ENCODE measurements around the gene SLC13A3. TPM values are rescaled to one million over a fixed set of nuclear protein-coding genes. Genes with fewer than 3 reads are reported as not detected.

Gene SLC13A3
- total and polyA plus RNA-seq, 2 donors from 2014 or later, result 31.5 to 241 TPM

DNA sequence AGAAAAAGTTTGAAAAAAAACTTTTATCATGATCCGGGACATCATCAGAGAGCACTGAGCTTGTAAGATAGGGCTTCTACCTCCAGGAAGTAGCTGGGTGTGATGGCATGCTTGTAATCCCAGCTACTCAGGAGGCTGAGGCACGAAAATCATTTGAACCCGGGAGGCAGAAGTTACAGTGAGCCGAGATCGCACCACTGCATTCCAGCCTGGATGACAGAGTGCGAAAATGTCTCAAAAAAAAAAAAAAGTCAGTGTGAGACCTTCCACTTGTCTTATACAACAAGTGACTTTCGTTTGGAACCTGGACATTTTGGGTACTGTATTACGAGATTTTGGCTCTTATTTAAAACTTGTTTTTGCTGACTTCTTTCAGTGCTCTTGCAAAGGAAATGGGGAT is 5.9 kb upstream of the SLC13A3 start:
- H3K9ac ChIP-seq (ENCODE audit: low read length in 3 of 3), result no peak overlapping the region
- TF ChIP-seq, protein P1, sequence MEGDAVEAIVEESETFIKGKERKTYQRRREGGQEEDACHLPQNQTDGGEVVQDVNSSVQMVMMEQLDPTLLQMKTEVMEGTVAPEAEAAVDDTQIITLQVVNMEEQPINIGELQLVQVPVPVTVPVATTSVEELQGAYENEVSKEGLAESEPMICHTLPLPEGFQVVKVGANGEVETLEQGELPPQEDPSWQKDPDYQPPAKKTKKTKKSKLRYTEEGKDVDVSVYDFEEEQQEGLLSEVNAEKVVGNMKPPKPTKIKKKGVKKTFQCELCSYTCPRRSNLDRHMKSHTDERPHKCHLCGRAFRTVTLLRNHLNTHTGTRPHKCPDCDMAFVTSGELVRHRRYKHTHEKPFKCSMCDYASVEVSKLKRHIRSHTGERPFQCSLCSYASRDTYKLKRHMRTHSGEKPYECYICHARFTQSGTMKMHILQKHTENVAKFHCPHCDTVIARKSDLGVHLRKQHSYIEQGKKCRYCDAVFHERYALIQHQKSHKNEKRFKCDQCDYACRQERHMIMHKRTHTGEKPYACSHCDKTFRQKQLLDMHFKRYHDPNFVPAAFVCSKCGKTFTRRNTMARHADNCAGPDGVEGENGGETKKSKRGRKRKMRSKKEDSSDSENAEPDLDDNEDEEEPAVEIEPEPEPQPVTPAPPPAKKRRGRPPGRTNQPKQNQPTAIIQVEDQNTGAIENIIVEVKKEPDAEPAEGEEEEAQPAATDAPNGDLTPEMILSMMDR (IDR thresholded peaks at IDR 0.05; ENCODE audit: borderline replicate concordance, extremely low read depth, insufficient read depth), result no peak
- no peaks in the 10 kb centered on the region for H3K4me1 ChIP-seq (ENCODE audit: control insufficient read depth in 2 of 3, insufficient read depth in 2 of 3, low read depth in 1 of 3, low read length in 3 of 3)
- H3K27me3 ChIP-seq (ENCODE audit: control insufficient read depth, insufficient read depth, low read length), result no peaks in the 10 kb centered on the region
- no peak overlapping the region for H3K4me3 ChIP-seq (ENCODE audit: low read length in 3 of 3)
- DNase-seq (no peak), FAIRE-seq (no peak)
- no peaks in the 10 kb centered on the region for H3K9me3 ChIP-seq (ENCODE audit: control insufficient read depth in 2 of 3, insufficient read depth in 1 of 3, low read length in 3 of 3)
- intact Hi-C loops (cut with DNase I), result no loop called here
- no peaks in the 10 kb centered on the region for H3K36me3 ChIP-seq (ENCODE audit: control insufficient read depth in 2 of 3, insufficient read depth in 3 of 3, low read length in 3 of 3)
- no peak overlapping the region for H3K27ac ChIP-seq (ENCODE audit: low read depth in 2 of 2, low read length in 2 of 2)

- FAIRE-seq (no peak), DNase-seq (no peak)
- H3K9ac ChIP-seq (ENCODE audit: low read length in 3 of 3), result no peak overlapping the region
- H3K27me3 ChIP-seq (ENCODE audit: control insufficient read depth, insufficient read depth, low read length), result no peaks in the 10 kb centered on the region
- intact Hi-C loops (cut with DNase I), result no loop called here
- TF ChIP-seq, protein P1 (IDR thresholded peaks at IDR 0.05; ENCODE audit: borderline replicate concordance, extremely low read depth, insufficient read depth), result no peak
- peaks cover 0 to 3% (median 0%) of the 10 kb centered on the region in 3 donors for H3K36me3 ChIP-seq (ENCODE audit: control insufficient read depth in 2 of 3, insufficient read depth in 3 of 3, low read length in 3 of 3)
- H3K27ac ChIP-seq (ENCODE audit: low read depth in 2 of 2, low read length in 2 of 2), result no peak overlapping the region
- no peaks in the 10 kb centered on the region for H3K9me3 ChIP-seq (ENCODE audit: control insufficient read depth in 2 of 3, insufficient read depth in 1 of 3, low read length in 3 of 3)
- no peak overlapping the region for H3K4me3 ChIP-seq (ENCODE audit: low read length in 3 of 3)
- no peaks in the 10 kb centered on the region for H3K4me1 ChIP-seq (ENCODE audit: control insufficient read depth in 2 of 3, insufficient read depth in 2 of 3, low read depth in 1 of 3, low read length in 3 of 3)
These were observed 1.4 kb upstream of the SLC13A3 start for GRCh38 chr20:46652699-46653098.

- TF ChIP-seq, protein P1 (IDR thresholded peaks at IDR 0.05; ENCODE audit: borderline replicate concordance, extremely low read depth, insufficient read depth), result no peak
- DNase-seq (no peak), FAIRE-seq (no peak)
- intact Hi-C loops (cut with DNase I), result no loop called here
- Histone ChIP-seq H3K27me3 (ENCODE audit: control insufficient read depth, insufficient read depth, low read length) (no peaks in the 10 kb centered on the region), H3K9me3 (ENCODE audit: control insufficient read depth in 2 of 3, insufficient read depth in 1 of 3, low read length in 3 of 3) (no peaks in the 10 kb centered on the region), H3K27ac (ENCODE audit: low read depth in 2 of 2, low read length in 2 of 2) (peak overlapping the region; percentile 81 to 91), H3K9ac (ENCODE audit: low read length in 3 of 3) (peak overlapping the region in 1 of 3 donors; percentile 72), H3K36me3 (ENCODE audit: control insufficient read depth in 2 of 3, insufficient read depth in 3 of 3, low read length in 3 of 3) (peaks cover 0 to 3% (median 0%) of the 10 kb centered on the region in 3 donors), H3K4me3 (ENCODE audit: low read length in 3 of 3) (peak overlapping the region in 2 of 3 donors; percentile 73 to 85), H3K4me1 (ENCODE audit: control insufficient read depth in 2 of 3, insufficient read depth in 2 of 3, low read depth in 1 of 3, low read length in 3 of 3) (no peaks in the 10 kb centered on the region)
These were observed 626 bp downstream of the SLC13A3 start for GRCh38 chr20:46650575-46651090.
